Measurements from ENCODE around the gene SLC2A4RG.

SLC2A4RG gene

DNA sequence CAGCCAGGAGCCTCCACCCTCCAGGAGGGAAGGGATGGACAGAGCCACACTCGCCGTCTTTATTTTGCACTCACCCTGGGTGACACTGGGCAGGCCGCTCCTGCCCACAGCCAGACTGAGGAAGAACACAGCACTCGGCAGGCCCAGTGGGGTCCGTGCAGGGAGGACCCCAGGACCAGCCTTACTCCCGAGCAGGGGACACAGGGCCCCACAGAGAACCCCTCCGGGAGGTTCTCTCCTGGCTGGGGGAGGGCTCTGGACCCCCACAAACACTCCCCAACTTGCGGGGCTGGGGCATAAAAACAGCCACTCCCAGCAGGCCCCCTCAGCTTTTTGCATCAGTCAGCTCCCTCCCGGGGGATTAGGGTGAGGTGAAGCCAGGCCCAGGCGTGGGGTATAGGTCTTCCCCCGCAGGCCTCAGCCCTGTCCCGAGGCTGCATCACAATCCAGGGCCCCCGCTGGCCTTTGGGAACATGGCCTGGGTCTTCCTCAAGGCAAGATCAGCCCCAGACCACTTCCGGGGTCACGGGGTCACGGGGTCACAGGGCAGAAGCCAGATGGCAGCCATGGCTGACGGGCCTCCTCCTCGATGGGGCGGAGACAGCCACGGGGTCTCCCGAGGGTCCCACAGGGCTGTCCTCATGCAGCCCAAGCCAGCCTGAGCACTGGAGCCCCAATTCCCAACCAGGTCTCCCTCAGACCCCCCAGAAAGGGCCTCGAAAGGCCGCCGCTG, 39.9 kb upstream of the SLC2A4RG start:
- DNase-seq: no peak

GRCh38 chr20:63700199-63701050, 39.2 kb upstream of the SLC2A4RG start:
- DNase-seq: no peak

DNA sequence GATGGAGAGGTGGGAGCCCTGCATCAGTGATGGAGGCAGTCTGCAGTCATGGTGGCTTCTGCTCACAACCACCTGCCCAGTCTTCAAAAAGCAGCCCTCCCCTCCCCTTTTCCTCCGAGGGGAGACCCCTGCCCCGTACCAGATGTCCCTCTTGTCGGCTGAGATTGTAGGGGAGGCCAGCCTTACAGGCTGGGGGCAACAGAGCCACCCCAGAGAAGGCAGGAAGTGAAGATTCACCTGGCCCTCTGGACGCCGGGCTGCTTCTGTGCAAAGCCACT, 38.6 kb upstream of the SLC2A4RG start:
- DNase-seq: no peak

DNA sequence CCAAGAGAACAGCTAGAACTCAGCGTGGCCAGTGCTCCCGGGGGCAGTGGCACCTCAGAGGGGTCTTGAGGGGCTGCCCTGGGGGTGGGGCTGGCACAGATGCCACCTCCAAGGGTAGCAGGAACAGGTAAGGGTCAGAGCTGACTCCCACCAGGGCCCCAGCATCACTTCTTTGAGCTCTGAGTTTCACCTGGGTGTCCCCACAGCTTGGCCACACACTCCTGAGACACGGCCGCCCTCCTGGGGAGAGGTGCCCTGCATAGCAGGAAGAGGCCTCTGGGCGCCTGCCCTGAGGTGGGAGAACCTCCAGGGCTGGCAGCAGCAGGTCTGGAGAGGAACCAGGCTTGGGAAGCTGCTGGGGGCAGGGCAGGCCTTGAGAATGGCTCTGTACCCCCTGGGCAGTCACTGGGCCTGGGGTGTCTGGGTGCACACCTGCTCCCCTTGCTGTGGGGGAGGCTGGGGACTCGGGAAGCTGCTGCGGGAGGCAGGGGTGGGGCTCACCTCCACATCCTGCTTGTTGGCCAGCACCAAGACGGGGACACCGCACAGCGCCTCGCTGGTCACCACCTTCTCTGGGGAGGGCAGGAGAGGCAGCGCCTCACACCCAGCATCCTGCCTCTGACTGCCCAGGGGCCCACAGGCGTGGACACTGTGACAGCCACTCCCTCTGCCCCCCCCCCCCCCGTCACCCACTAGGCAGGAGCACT, 38.1 kb upstream of the SLC2A4RG start:
- no peak for DNase-seq

GRCh38 chr20:63702036-63702665, 37.4 kb upstream of the SLC2A4RG start:
- DNase-seq: no peak

GRCh38 chr20:63702751-63703470, 36.7 kb upstream of the SLC2A4RG start:
- no peak for DNase-seq

- DNase-seq: no peak
These were observed 36.1 kb upstream of the SLC2A4RG start for GRCh38 chr20:63703471-63703975.

DNA sequence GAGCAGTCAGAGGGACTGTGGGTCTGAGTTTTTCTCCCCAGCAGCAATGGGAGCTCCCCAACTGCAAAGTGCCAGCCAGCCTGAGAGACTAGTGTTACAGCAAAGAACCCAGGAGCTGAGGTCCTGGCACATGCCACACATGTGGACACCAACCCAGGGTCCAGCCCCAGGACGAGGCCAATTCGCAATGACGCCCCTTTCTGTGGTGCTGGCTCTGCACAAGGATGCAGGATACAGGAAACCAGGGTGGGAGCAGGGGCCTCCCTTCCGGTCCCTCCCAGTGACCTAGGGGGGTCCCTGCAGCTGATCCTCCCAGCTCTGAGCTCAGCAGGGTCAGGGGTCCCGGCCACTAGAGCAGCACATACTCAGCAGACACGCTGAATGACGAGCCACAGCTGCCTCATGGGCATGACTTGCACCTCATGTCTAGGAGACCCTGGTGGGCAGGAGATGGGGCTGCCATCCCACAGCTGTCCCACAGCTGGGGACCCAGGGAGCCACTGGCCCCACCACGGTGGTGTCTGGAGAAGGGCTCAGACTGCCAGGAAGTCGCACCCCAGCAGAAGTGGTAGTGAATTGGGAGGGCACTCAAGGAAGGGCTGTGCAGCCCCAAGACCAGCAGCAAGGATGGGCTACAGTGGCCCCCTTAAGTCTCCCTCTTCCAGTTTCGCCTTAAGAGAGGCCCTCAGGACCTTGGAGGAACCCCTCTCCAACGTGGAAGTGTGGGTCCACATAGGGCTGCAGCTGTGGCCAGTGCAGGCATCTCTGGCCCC, 35.4 kb upstream of the SLC2A4RG start:
- DNase-seq: no peak

DNA sequence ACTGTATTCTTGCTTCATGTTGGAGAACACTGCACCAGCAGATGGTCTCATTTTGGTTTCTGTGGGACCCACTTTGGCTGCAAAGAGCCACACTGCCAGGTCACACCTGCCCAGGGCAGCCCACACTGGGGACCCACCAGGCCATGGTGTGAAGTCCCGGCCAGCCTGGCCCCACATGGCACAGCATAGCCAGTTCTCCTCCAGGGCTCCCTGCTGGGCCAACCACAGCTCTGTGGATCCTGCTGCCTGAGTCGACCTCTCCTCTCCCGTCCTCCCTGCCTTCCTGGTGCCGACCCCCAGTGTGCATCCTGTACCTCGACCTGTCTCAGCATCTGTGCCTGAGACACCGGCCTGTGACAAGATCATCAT, 34.8 kb upstream of the SLC2A4RG start:
- no peak for DNase-seq

DNA sequence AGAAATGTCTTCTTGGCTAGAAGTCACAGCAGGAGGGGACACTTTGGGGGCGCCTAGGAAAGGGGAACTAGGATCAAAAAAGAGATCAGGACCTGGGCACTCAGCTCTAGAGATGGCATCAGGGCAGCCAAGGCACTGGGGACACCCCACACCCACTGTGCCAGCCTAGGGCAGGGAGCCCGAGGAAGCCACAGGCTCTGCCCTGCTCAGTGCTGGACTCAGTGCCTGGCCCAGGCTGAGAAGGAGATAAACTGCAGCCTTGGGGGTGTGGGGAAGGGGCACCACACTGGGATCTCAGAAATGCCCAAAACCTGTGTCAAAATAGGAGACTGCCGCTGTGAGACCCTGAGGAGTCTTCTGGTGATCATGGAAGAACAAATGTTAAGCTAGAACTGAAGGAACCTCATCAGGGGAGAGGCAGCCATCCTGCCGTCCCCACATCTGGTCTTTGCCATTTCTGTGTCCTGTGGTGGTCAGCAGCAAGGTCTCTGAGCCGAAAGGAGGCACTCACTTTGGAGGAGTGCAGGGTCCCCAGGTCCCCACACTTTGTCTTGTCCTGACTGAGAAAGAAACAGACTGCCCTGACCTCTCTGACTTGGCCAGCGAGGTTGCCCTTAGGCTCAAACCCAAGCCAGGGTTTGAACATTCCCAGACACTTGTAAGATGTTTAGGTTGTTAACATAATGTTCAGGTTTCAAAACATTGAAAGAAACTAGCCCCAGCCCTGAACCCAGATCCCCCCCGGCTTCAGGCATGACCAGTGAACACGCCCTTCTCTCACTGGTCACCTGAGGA, 34.1 kb upstream of the SLC2A4RG start:
- no peak for DNase-seq

GRCh38 chr20:63706027-63706695, 33.4 kb upstream of the SLC2A4RG start:
- no peak for DNase-seq

- peak; percentile 65 to 70 for DNase-seq
These were observed 32.6 kb upstream of the SLC2A4RG start for GRCh38 chr20:63706852-63707557.

GRCh38 chr20:63707558-63708300, 31.8 kb upstream of the SLC2A4RG start, which contains the start of the genes ARFRP1 and ZGPAT:
Gene ARFRP1, minus strand, starts transcription at chr20:63707976. Its CDS starts 885 bp downstream, at chr20:63707091.
Gene ZGPAT, plus strand, starts transcription at chr20:63708039. Its CDS starts 542 bp downstream, at chr20:63708581.
- DNase-seq: peak; percentile 79 to 80

GRCh38 chr20:63708301-63709148, 31.1 kb upstream of the SLC2A4RG start:
- no peak for DNase-seq

DNA sequence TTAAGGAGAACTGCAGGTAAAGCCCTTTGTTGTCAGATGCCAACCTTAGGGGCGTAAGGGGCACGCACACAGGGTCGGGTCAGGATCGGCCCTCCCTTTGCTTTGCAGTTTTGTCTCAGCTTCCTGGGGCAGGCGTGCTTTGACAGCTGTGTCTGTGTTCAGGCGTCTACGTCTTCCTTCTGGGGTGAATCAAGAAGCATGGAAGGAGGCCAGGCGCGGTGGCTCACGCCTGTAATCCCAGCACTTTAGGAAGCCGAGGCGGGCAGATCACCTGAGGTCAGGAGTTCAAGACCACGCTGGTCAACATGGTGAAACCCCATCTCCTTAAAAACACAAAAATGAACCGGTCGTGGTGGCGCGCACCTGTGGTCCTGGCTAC, 30.4 kb upstream of the SLC2A4RG start:
- no peak for DNase-seq

DNA sequence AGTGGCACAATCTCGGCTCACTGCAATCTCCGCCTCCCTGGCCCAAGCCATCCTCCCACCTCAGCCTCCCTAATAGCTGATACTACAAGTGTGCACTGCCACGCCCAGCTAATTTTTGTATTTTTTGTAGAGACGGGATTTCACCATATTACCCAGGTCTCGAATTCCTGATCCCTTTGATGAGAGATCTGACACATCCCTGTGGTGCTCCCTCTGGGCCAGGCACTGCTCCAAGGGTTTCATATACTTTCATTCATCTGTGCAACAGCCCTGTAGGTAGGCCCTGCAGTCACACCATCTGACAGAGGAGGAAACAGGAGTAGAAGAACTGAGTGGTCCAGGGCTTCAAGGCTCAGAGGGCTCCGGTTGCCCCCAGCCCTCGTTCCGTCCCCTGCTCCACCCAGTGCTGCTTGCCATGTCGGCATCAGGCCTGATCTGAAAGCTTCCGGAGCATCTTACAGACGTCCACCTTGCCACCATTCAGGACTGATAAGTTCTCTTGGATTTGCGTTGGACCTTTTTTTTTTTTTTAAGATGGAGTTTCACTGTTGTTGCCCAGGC, 28.4 kb upstream of the SLC2A4RG start:
- no peak for DNase-seq

- DNase-seq: no peak
These were observed 27.4 kb upstream of the SLC2A4RG start for GRCh38 chr20:63712191-63712590.

Measured in activated CD4-positive, alpha-beta T cell treated with anti-CD3 and anti-CD28 coated beads, Interleukin-2, amount 50 U/mL, for 4 hours (primary cell).